Lower lobe of right lung (tissue), 2 donors: ENCODE measurements around the gene VAT1. TPM values are rescaled to one million over a fixed set of nuclear protein-coding genes. Genes with fewer than 3 reads are reported as not detected.
"Not testable (repeated sequence)": the region's sequence is repeated elsewhere in the genome, so short reads cannot be mapped to it uniquely, and the experiment has no call there.

Source experiments
- ATAC-seq, 2 donors: fragments of 200-7000 bp; cut with Tn5 transposase; one replicate each; pipeline ENCODE4 v1.9.1; 2020 to 2022; ENCODE audit warnings: mild to moderate bottlenecking in 2 of 2, moderate library complexity in 2 of 2
- DNase-seq: peaks from one replicate; pipeline ENCODE4 v3.0.0-alpha.2; 2020
- H3K27ac ChIP-seq: fragments of 200-600 bp; one replicate; pipeline ENCODE4 v1.8.0; 2022
- H3K27me3 ChIP-seq: fragments of 200-600 bp; one replicate; pipeline ENCODE4 v1.8.0; 2022; ENCODE audit warnings: low read depth
- H3K36me3 ChIP-seq: fragments of 200-600 bp; one replicate; pipeline ENCODE4 v1.8.0; 2022; ENCODE audit warnings: mild to moderate bottlenecking
- H3K4me1 ChIP-seq: fragments of 200-600 bp; one replicate; pipeline ENCODE4 v1.8.0; 2022
- H3K4me3 ChIP-seq: fragments of 200-600 bp; one replicate; pipeline ENCODE4 v1.8.0; 2022; ENCODE audit warnings: mild to moderate bottlenecking
- H3K9me3 ChIP-seq: fragments of 200-600 bp; one replicate; pipeline ENCODE4 v1.8.0; 2022
- CTCF ChIP-seq: fragments of 200-600 bp; IDR thresholded peaks from one replicate; pipeline ENCODE4 v1.8.0; 2022; ENCODE audit warnings: antibody characterized with exemption, mild to moderate bottlenecking
- intact Hi-C: fragments of 100-400 bp; cut with DNase I; formaldehyde crosslinking; loops from one replicate; pipeline ENCODE4 v1.11.0; 2022
- total RNA-seq: library from RNA; stranded (reverse); fragmentation: NEBNext Ultra II Directional; extraction: Animal tissue kit (Norgen Biotek cat#: 25700); gene quantifications from one replicate; pipeline ENCODE4 v1.2.1, GENCODE V29; 2021
- donor health status: DM: no; HTN: yes; CAD: no; lungs with severe emphysema.

Gene VAT1
- total RNA-seq, 1 donor from 2014 or later: 382 TPM

DNA sequence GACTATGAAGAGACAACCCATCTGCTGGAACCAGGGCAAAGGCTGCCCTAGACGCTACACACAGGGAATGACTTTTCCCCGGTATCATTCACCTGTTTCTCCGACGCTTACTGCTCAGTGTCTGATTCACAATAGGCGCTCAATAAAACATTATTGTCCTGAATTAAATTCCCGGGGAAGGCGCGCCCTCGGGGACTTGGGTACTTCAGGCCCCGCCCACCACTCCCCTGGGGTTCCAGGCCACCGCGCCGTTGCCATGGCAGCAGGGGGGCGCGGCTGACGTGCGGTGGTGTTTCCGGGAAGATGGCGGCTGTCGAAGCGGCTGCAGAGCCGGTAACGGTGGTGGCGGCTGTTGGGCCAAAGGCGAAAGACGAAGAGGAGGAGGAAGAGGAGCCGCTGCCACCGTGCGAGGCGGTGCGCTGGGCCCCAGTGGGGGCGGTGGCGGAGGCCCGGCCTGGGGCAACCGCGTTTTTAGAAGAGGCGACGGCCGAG, 41.9 kb downstream of the VAT1 start, which contains the start of gene RUNDC1:
TSS of gene RUNDC1 (plus strand) at position 292 of the 492 bp plus-strand sequence. CDS start at position 304, 12 bp downstream.
- DNase-seq (peak; percentile 98), ATAC-seq (peak; percentile 95 to 98)
- intact Hi-C loops: no loop called here
- no peak for TF ChIP-seq CTCF
- peak within 1 kb of the TSS; percentile 91 for H3K27ac ChIP-seq
- H3K36me3 ChIP-seq: peaks cover 12% of the 10 kb centered on the region
- peaks cover 35% of the 10 kb centered on the region for H3K4me1 ChIP-seq
- no peaks in the 10 kb centered on the region for H3K27me3 ChIP-seq
- H3K4me3 ChIP-seq: peak within 1 kb of the TSS; percentile 95
- H3K9me3 ChIP-seq: no peaks in the 10 kb centered on the region

- peak; percentile 18 to 52 for ATAC-seq
- intact Hi-C loops: no loop called here
- Histone ChIP-seq H3K27ac (peak within 1 kb of the TSS; percentile 91), H3K4me3 (peak within 1 kb of the TSS; percentile 95), H3K4me1 (peaks cover 29% of the 10 kb centered on the region), H3K36me3 (peaks cover 5% of the 10 kb centered on the region), H3K9me3 (no peaks in the 10 kb centered on the region), H3K27me3 (no peaks in the 10 kb centered on the region)
- no peak for TF ChIP-seq CTCF
- peak; percentile 54 for DNase-seq
These were observed 42.5 kb downstream of the VAT1 start, which contains the start of gene PTGES3L for GRCh38 chr17:42979511-42980273. Gene PTGES3L, minus strand, starts transcription at chr17:42980080. Its CDS starts 27 bp downstream, at chr17:42980053.

GRCh38 chr17:42975701-42976100, 46.5 kb downstream of the VAT1 start:
- H3K9me3 ChIP-seq, H3K36me3 ChIP-seq, ATAC-seq, H3K4me3 ChIP-seq, H3K27ac ChIP-seq, H3K4me1 ChIP-seq, intact Hi-C loops, DNase-seq, H3K27me3 ChIP-seq: not testable (repeated sequence)

GRCh38 chr17:42975265-42975664, 46.9 kb downstream of the VAT1 start:
- H3K4me3 ChIP-seq: no peak overlapping the region
- H3K9me3 ChIP-seq: no peaks in the 10 kb centered on the region
- DNase-seq (no peak), ATAC-seq (no peak)
- no peaks in the 10 kb centered on the region for H3K27me3 ChIP-seq
- no peaks in the 10 kb centered on the region for H3K36me3 ChIP-seq
- TF ChIP-seq CTCF: no peak
- intact Hi-C loops: no loop called here
- H3K27ac ChIP-seq: no peak overlapping the region
- H3K4me1 ChIP-seq: peaks cover 7% of the 10 kb centered on the region

DNA sequence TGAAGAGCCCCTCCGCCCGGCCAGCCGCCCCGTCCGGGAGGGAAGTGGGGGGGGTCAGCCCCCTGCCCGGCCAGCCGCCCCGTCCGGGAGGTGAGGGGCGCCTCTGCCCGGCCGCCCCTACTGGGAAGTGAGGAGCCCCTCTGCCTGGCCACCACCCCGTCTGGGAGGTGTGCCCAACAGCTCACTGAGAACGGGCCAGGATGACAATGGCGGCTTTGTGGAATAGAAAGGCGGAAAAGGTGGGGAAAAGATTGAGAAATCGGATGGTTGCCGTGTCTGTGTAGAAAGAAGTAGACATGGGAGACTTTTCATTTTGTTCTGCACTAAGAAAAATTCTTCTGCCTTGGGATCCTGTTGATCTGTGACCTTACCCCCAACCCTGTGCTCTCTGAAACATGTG, 48.9 kb downstream of the VAT1 start:
- DNase-seq, H3K27me3 ChIP-seq, H3K27ac ChIP-seq, intact Hi-C loops, H3K4me3 ChIP-seq, H3K4me1 ChIP-seq, H3K9me3 ChIP-seq, H3K36me3 ChIP-seq, ATAC-seq: not testable (repeated sequence)

DNA sequence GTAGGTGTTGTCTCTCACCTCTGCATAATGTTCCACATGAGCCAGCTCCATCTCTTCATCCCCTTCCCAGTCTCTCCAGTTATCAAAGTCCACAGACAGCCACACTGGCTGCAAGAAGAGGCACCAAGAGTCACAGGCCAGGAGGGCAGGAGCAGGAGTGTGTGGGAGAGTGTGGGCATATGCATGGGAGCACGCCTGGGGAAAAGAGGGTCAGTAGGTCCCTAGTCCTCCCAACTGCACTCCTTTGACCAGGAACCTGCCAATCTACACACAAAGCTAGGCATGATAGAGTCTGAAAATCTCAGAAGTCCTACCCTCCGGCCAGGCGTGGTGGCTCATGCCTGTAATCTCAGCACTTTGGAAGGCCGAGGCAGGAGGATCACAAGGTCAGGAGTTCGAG, 50.6 kb downstream of the VAT1 start:
- Histone ChIP-seq H3K9me3 (no peaks in the 10 kb centered on the region), H3K4me1 (no peaks in the 10 kb centered on the region), H3K36me3 (no peaks in the 10 kb centered on the region), H3K27ac (no peak overlapping the region), H3K4me3 (no peak overlapping the region), H3K27me3 (no peaks in the 10 kb centered on the region)
- no peak for TF ChIP-seq CTCF
- DNase-seq (no peak), ATAC-seq (no peak)
- intact Hi-C loops: no loop called here
